Thoracic aorta (tissue), 2 donors: ENCODE measurements around the gene ATAD2B. TPM values are rescaled to one million over a fixed set of nuclear protein-coding genes. Genes with fewer than 3 reads are reported as not detected.

Experiments
- ATAC-seq: fragments of 150-250 bp; one replicate; pipeline ENCODE4 v1.8.0; 2017; ENCODE audit warnings: low read depth; ENCODE audit not compliant: insufficient number of reproducible peaks, low FRiP score
- DNase-seq: peaks from one replicate; pipeline ENCODE4 v3.0.0-alpha.2; 2020; ENCODE audit warnings: low spot score
- H3K27ac ChIP-seq, 2 donors: fragments of 200-600 bp; sonication (generic); 1 replicate in 1 of 2; 2 replicates in 1 of 2; pipeline ENCODE4 v1.5.1; 2016; ENCODE audit warnings: mild to moderate bottlenecking in 2 of 2, moderate library complexity in 2 of 2
- H3K27me3 ChIP-seq: fragments of 200-600 bp; sonication (generic); replicated peaks from 2 replicates; pipeline ENCODE4 v1.6.0; 2016; ENCODE audit warnings: mild to moderate bottlenecking; ENCODE audit not compliant: insufficient read depth
- H3K36me3 ChIP-seq: fragments of 200-600 bp; sonication (generic); one replicate; pipeline ENCODE4 v1.5.1; 2016
- H3K4me1 ChIP-seq, 2 donors: fragments of 200-600 bp; sonication (generic); 1 replicate in 1 of 2; 2 replicates in 1 of 2; pipeline versions ENCODE4 v1.5.1 to v1.6.0; 2016; ENCODE audit warnings: low read depth in 2 of 2, mild to moderate bottlenecking in 1 of 2; ENCODE audit not compliant: control insufficient read depth in 1 of 2
- H3K4me3 ChIP-seq: fragments of 200-600 bp; sonication (generic); 2 replicates; pipeline ENCODE4 v1.5.1; 2016; ENCODE audit warnings: mild to moderate bottlenecking
- H3K9me3 ChIP-seq: fragments of 200-600 bp; sonication (generic); 2 replicates; pipeline ENCODE4 v1.5.1; 2016
- CTCF ChIP-seq: fragments of 200-600 bp; sonication (generic); IDR thresholded peaks from one replicate; pipeline ENCODE4 v1.5.1; 2019; ENCODE audit warnings: antibody characterized with exemption
- total RNA-seq, 2 donors: library from RNA; depleted of rRNA; stranded (reverse); fragments of >200 nt; gene quantifications; one replicate each; pipeline versions ENCODE4 v1.1.0 to v1.2.3, GENCODE V29; 2016

Gene ATAD2B
- total RNA-seq, 2 donors from 2014 or later = 38.3 to 80.7 TPM

- no peak for ATAC-seq
- H3K27ac ChIP-seq = no peak overlapping the region
- H3K4me1 ChIP-seq = no peaks in the 10 kb centered on the region
- no peaks in the 10 kb centered on the region for H3K27me3 ChIP-seq
- H3K36me3 ChIP-seq = no peaks in the 10 kb centered on the region
- H3K4me3 ChIP-seq = no peak overlapping the region
- TF ChIP-seq CTCF = no peak
- H3K9me3 ChIP-seq = no peaks in the 10 kb centered on the region
- DNase-seq = no peak
Observed at GRCh38 chr2:23850564-23851256, 76.2 kb downstream of the ATAD2B start.

GRCh38 chr2:23844905-23845304 is 82.0 kb downstream of the ATAD2B start:
- H3K9me3 ChIP-seq = no peaks in the 10 kb centered on the region
- TF ChIP-seq CTCF = no peak
- H3K27me3 ChIP-seq = no peaks in the 10 kb centered on the region
- no peak overlapping the region for H3K4me3 ChIP-seq
- no peak overlapping the region for H3K27ac ChIP-seq
- no peak for ATAC-seq
- no peaks in the 10 kb centered on the region for H3K36me3 ChIP-seq
- H3K4me1 ChIP-seq = peaks cover 6 to 16% of the 10 kb centered on the region in 2 donors
- DNase-seq = no peak

GRCh38 chr2:23843051-23843976 is 83.6 kb downstream of the ATAD2B start:
- H3K27ac ChIP-seq = no peak overlapping the region
- H3K4me3 ChIP-seq = no peak overlapping the region
- no peaks in the 10 kb centered on the region for H3K9me3 ChIP-seq
- peaks cover 6 to 16% of the 10 kb centered on the region in 2 donors for H3K4me1 ChIP-seq
- no peaks in the 10 kb centered on the region for H3K36me3 ChIP-seq
- no peak for TF ChIP-seq CTCF
- H3K27me3 ChIP-seq = no peaks in the 10 kb centered on the region
- ATAC-seq = no peak
- DNase-seq = no peak

- DNase-seq = no peak
- no peak overlapping the region for H3K27ac ChIP-seq
- no peaks in the 10 kb centered on the region for H3K9me3 ChIP-seq
- H3K4me1 ChIP-seq = peaks cover 6 to 16% of the 10 kb centered on the region in 2 donors
- no peak overlapping the region for H3K4me3 ChIP-seq
- no peak for TF ChIP-seq CTCF
- ATAC-seq = no peak
- H3K27me3 ChIP-seq = no peaks in the 10 kb centered on the region
- H3K36me3 ChIP-seq = peaks cover 8% of the 10 kb centered on the region
Observed at GRCh38 chr2:23839919-23840578, 86.9 kb downstream of the ATAD2B start.

- DNase-seq (no peak), ATAC-seq (no peak)
- Histone ChIP-seq H3K9me3 (no peaks in the 10 kb centered on the region), H3K4me3 (no peak overlapping the region), H3K27me3 (no peaks in the 10 kb centered on the region), H3K27ac (no peak overlapping the region), H3K4me1 (peaks cover 6 to 16% of the 10 kb centered on the region in 2 donors), H3K36me3 (peaks cover 8% of the 10 kb centered on the region)
- no peak for TF ChIP-seq CTCF
Observed at GRCh38 chr2:23838996-23839395, 87.9 kb downstream of the ATAD2B start.
